A673 (cell line): ENCODE results near the gene EEFSEC. TPM values are rescaled to one million over a fixed set of nuclear protein-coding genes. Genes with fewer than 3 reads are reported as not detected.

Experiments used
- BruUV-seq: library from RNA; stranded (reverse); fragments of 400-500 nt; replicated peaks from 2 replicates; lab custom pipeline; 2021; lab: Mats Ljungman, UMichigan
- CTCF ChIA-PET: fragments of 300-600 bp; sonication (Branson Sonifier 250); formaldehyde crosslinking; loops from one replicate; lab custom pipeline; 2022; ENCODE audit warnings: antibody characterized with exemption; lab: Charles Lee
- POLR2A ChIA-PET: fragments of 300-600 bp; sonication (Branson Sonifier 250); formaldehyde crosslinking; loops from one replicate; lab custom pipeline; 2022; ENCODE audit warnings: antibody characterized with exemption; ENCODE audit not compliant: low non-redundant PET; lab: Charles Lee
- DNase-seq: peaks from one replicate; pipeline ENCODE4 v3.0.0-alpha.2; 2015; ENCODE audit warnings: low spot score
- H3K27ac ChIP-seq: fragments of 200-600 bp; sonication (generic); 2 replicates; pipeline ENCODE4 v1.5.1; 2016; ENCODE audit warnings: mixed run types, low read depth, mild to moderate bottlenecking, mixed read lengths, antibody characterized with exemption, low read length; ENCODE audit not compliant: poor library complexity, severe bottlenecking
- H3K27me3 ChIP-seq: fragments of 200-600 bp; sonication (generic); replicated peaks from 2 replicates; pipeline ENCODE4 v1.6.1; 2017; ENCODE audit warnings: mixed run types, low read depth, mild to moderate bottlenecking, mixed read lengths, antibody characterized with exemption, low read length; ENCODE audit not compliant: insufficient read depth, poor library complexity
- H3K36me3 ChIP-seq: fragments of 200-600 bp; sonication (generic); 2 replicates; pipeline ENCODE4 v1.6.1; 2016; ENCODE audit warnings: mixed run types, mild to moderate bottlenecking, mixed read lengths, antibody characterized with exemption, low read length; ENCODE audit not compliant: insufficient read depth, poor library complexity, severe bottlenecking
- H3K4me1 ChIP-seq: fragments of 200-600 bp; sonication (generic); 2 replicates; pipeline ENCODE4 v1.6.1; 2017; ENCODE audit warnings: mixed run types, mild to moderate bottlenecking, mixed read lengths, antibody characterized with exemption, low read length; ENCODE audit not compliant: insufficient read depth, poor library complexity, severe bottlenecking
- H3K4me3 ChIP-seq: fragments of 200-600 bp; sonication (generic); 2 replicates; pipeline ENCODE4 v1.5.1; 2016; ENCODE audit warnings: low read depth, mixed run types, mild to moderate bottlenecking, mixed read lengths, low read length; ENCODE audit not compliant: poor library complexity, severe bottlenecking
- H3K9me3 ChIP-seq: fragments of 200-600 bp; sonication (generic); 2 replicates; pipeline ENCODE4 v1.6.1; 2016; ENCODE audit warnings: mixed run types, low read depth, mild to moderate bottlenecking, mixed read lengths, antibody characterized with exemption, low read length; ENCODE audit not compliant: poor library complexity, severe bottlenecking
- CTCF ChIP-seq: fragments of 300-800, 200-600 bp; sonication (generic); conservative IDR thresholded peaks from 2 replicates; pipeline ENCODE4 v1.5.1; 2017; ENCODE audit warnings: low read depth, mild to moderate bottlenecking, antibody characterized with exemption, low read length, moderate library complexity, mixed read lengths
- EZH2 ChIP-seq: fragments of 200-600 bp; sonication (generic); IDR thresholded peaks from 2 replicates; pipeline ENCODE4 v1.6.1; 2017; ENCODE audit warnings: borderline replicate concordance, low read depth, mild to moderate bottlenecking, mixed read lengths, antibody characterized with exemption, low read length; ENCODE audit not compliant: poor library complexity, severe bottlenecking
- intact Hi-C: fragments of 100-400 bp; cut with micrococcal nuclease; formaldehyde crosslinking; loops from one replicate; pipeline ENCODE4 v1.10.0; 2022; ENCODE audit not compliant: unreplicated experiment
- total RNA-seq: library from RNA; stranded (reverse); gene quantifications from 2 replicates; pipeline ENCODE4 v1.2.3, GENCODE V29; 2021

The EEFSEC gene
- total RNA-seq, 1 experiment from 2014 or later, result 19.7 TPM

- H3K36me3 ChIP-seq, result no peaks in the 10 kb centered on the region
- intact Hi-C loops, result no loop called here
- H3K27ac ChIP-seq, result peak overlapping the region; percentile 30
- TF ChIP-seq EZH2, result no peak
- no peak for TF ChIP-seq CTCF
- CTCF ChIA-PET, result interaction anchor here (0.7 kb wide), 1 partner anchor 152 kb away, joined by 7 read pairs; no protein-coding TSS in a partner anchor
- peak overlapping the region; percentile 38 for H3K4me3 ChIP-seq
- no peaks in the 10 kb centered on the region for H3K4me1 ChIP-seq
- H3K9me3 ChIP-seq, result no peaks in the 10 kb centered on the region
- no peak for DNase-seq
- POLR2A ChIA-PET, result no interaction called here
- no peaks in the 10 kb centered on the region for H3K27me3 ChIP-seq
- BruUV-seq, result no TSS peak
Observed at GRCh38 chr3:128432301-128432970, 279.2 kb downstream of the EEFSEC start.

GRCh38 chr3:128432971-128433836 lies 279.9 kb downstream of the EEFSEC start:
- Histone ChIP-seq H3K4me3 (peak overlapping the region; percentile 38), H3K27me3 (no peaks in the 10 kb centered on the region), H3K27ac (peak overlapping the region; percentile 30), H3K4me1 (no peaks in the 10 kb centered on the region), H3K9me3 (no peaks in the 10 kb centered on the region), H3K36me3 (no peaks in the 10 kb centered on the region)
- CTCF ChIA-PET, result interaction anchor here (0.7 to 1.1 kb wide), 2 partner anchors 64 to 152 kb away, joined by 4 to 7 read pairs; no protein-coding TSS in a partner anchor
- POLR2A ChIA-PET, result no interaction called here
- intact Hi-C loops, result no loop called here
- no peak for DNase-seq
- no TSS peak for BruUV-seq
- TF ChIP-seq CTCF, result no peak
- no peak for TF ChIP-seq EZH2

- no peak overlapping the region for H3K4me3 ChIP-seq
- H3K27me3 ChIP-seq, result no peaks in the 10 kb centered on the region
- ChIA-PET POLR2A (no interaction called here), CTCF (interaction anchor here (1.1 kb wide), 1 partner anchor 64 kb away, joined by 4 read pairs; no protein-coding TSS in a partner anchor)
- DNase-seq, result no peak
- no TSS peak for BruUV-seq
- no peaks in the 10 kb centered on the region for H3K4me1 ChIP-seq
- no peak for TF ChIP-seq CTCF
- no peak for TF ChIP-seq EZH2
- no peaks in the 10 kb centered on the region for H3K9me3 ChIP-seq
- intact Hi-C loops, result no loop called here
- H3K36me3 ChIP-seq, result no peaks in the 10 kb centered on the region
- H3K27ac ChIP-seq, result no peak overlapping the region
Observed at GRCh38 chr3:128433837-128434165, 280.5 kb downstream of the EEFSEC start.
